SK-N-SH (cell line): ENCODE measurements around the gene MORC2. TPM values are rescaled to one million over a fixed set of nuclear protein-coding genes. Genes with fewer than 3 reads are reported as not detected.

Source experiments
- CTCF ChIA-PET: fragments of 300-600, 350-600 bp; formaldehyde crosslinking; extraction: SDS; loops from one replicate; lab custom pipeline; 2021; lab: Yijun Ruan, JAX
- POLR2A ChIA-PET: fragments of 350-600 bp; sonication (Branson Sonifier 250); formaldehyde crosslinking; extraction: SDS; loops from one replicate; lab custom pipeline; 2020; ENCODE audit warnings: antibody characterized with exemption, inconsistent platforms; lab: Yijun Ruan, JAX
- DNase-seq: peaks from one replicate; pipeline ENCODE4 v3.0.0; 2012
- H2AFZ ChIP-seq: fragments of 200-600 bp; sonication (generic); 2 replicates; pipeline ENCODE4 v1.8.1; 2016; ENCODE audit warnings: antibody characterized with exemption, mild to moderate bottlenecking, low read depth
- H3F3A ChIP-seq: fragments of 200-600 bp; sonication (generic); replicated peaks from 2 replicates; pipeline ENCODE3; 2016; ENCODE audit warnings: antibody characterized with exemption, mild to moderate bottlenecking; ENCODE audit not compliant: insufficient read depth
- H3K27ac ChIP-seq, 2 experiments: fragments of 200-500 bp in 1 of 2; fragments of 200-600 bp in 1 of 2; sonication (Bioruptor generic) in 1 of 2; sonication (generic), shearing (Covaris generic) in 1 of 2; 2 replicates each; pipeline versions ENCODE4 v1.5.1 to v1.6.1; 2014 to 2016; ENCODE audit warnings: low read depth in 2 of 2, inconsistent platforms in 1 of 2, low read length in 1 of 2, mild to moderate bottlenecking in 1 of 2, mixed read lengths in 1 of 2
- H3K27me3 ChIP-seq: fragments of 200-600 bp; sonication (generic), shearing (Covaris generic); 2 replicates; pipeline ENCODE4 v1.6.1; 2016; ENCODE audit warnings: mixed run types; ENCODE audit not compliant: insufficient read depth
- H3K36me3 ChIP-seq, 2 experiments: fragments of 200-500 bp in 1 of 2; fragments of 200-600 bp in 1 of 2; sonication (Bioruptor generic) in 1 of 2; sonication (generic) in 1 of 2; replicated peaks in 1 of 2; 2 replicates each; pipeline versions ENCODE3 to v1.5.1; 2014 to 2016; ENCODE audit warnings: low read length in 1 of 2, mild to moderate bottlenecking in 1 of 2; ENCODE audit not compliant: insufficient read depth in 2 of 2, control insufficient read depth in 1 of 2
- H3K4me1 ChIP-seq, 2 experiments: fragments of 200-500 bp in 1 of 2; fragments of 200-600 bp in 1 of 2; sonication (Bioruptor generic) in 1 of 2; sonication (generic), shearing (Covaris generic) in 1 of 2; 2 replicates each; pipeline versions ENCODE4 v1.5.1 to v1.6.1; 2014 to 2016; ENCODE audit warnings: low read depth in 1 of 2, low read length in 1 of 2, mixed run types in 1 of 2; ENCODE audit not compliant: insufficient read depth in 2 of 2, control insufficient read depth in 1 of 2
- H3K4me2 ChIP-seq: fragments of 200-600 bp; sonication (generic), shearing (Covaris generic); 2 replicates; pipeline ENCODE4 v1.6.1; 2017; ENCODE audit warnings: mixed run types
- H3K4me3 ChIP-seq, 2 experiments: fragments of 200-500 bp in 1 of 2; fragments of 200-600 bp in 1 of 2; sonication (Bioruptor generic) in 1 of 2; sonication (generic), shearing (Covaris generic) in 1 of 2; 2 replicates each; pipeline versions ENCODE4 v1.5.1 to v1.8.1; 2014 to 2016; ENCODE audit warnings: low read depth in 2 of 2, inconsistent platforms in 1 of 2, low read length in 1 of 2, mild to moderate bottlenecking in 1 of 2, mixed read lengths in 1 of 2, moderate library complexity in 1 of 2
- H3K79me2 ChIP-seq: fragments of 200-600 bp; sonication (generic); 2 replicates; pipeline ENCODE4 v1.8.1; 2017; ENCODE audit warnings: mild to moderate bottlenecking; ENCODE audit not compliant: insufficient read depth
- H3K9ac ChIP-seq: fragments of 200-600 bp; sonication (generic); 2 replicates; pipeline ENCODE4 v1.6.1; 2017; ENCODE audit warnings: mixed run types
- H3K9me2 ChIP-seq: fragments of 200-600 bp; sonication (generic); 2 replicates; pipeline ENCODE4 v1.6.1; 2017; ENCODE audit warnings: mixed run types
- H3K9me3 ChIP-seq: fragments of 200-600 bp; sonication (generic); 2 replicates; pipeline ENCODE4 v1.6.1; 2017; ENCODE audit warnings: mixed run types, mild to moderate bottlenecking, moderate library complexity
- H4K20me1 ChIP-seq: fragments of 200-600 bp; sonication (generic); 2 replicates; pipeline ENCODE4 v1.6.1; 2017; ENCODE audit warnings: mild to moderate bottlenecking, mixed run types; ENCODE audit not compliant: insufficient read depth
- CTCF ChIP-seq: fragments of 200-600 bp; sonication (generic); IDR thresholded peaks from 2 replicates; pipeline ENCODE4 v1.6.1; 2017; ENCODE audit warnings: antibody characterized with exemption, mild to moderate bottlenecking, moderate library complexity
- EZH2phosphoT487 ChIP-seq: fragments of 200-600 bp; sonication (generic); IDR thresholded peaks from 2 replicates; pipeline ENCODE4 v1.6.1; 2017; ENCODE audit warnings: low read depth, mixed run types, mild to moderate bottlenecking, antibody characterized with exemption, moderate library complexity, borderline replicate concordance
- GABPA ChIP-seq: IDR thresholded peaks from 2 replicates; pipeline ENCODE4 v1.4.0; 2012; ENCODE audit warnings: low read depth, mild to moderate bottlenecking
- JUND ChIP-seq: IDR thresholded peaks from 2 replicates; pipeline ENCODE4 v1.4.0; 2012
- MEF2A ChIP-seq: IDR thresholded peaks from 2 replicates; pipeline ENCODE4 v1.4.0; 2012; ENCODE audit warnings: low read depth, borderline replicate concordance
- NFIC ChIP-seq: IDR thresholded peaks from 2 replicates; pipeline ENCODE4 v1.4.0; 2012; ENCODE audit warnings: borderline replicate concordance
- NRF1 ChIP-seq: IDR thresholded peaks from 2 replicates; pipeline ENCODE4 v1.6.1; 2012; ENCODE audit warnings: low read depth, mild to moderate bottlenecking, low read length
- POLR2AphosphoS5 ChIP-seq: IDR thresholded peaks from 2 replicates; pipeline ENCODE4 v1.6.1; 2012; ENCODE audit warnings: low read depth, low read length
- RAD21 ChIP-seq: IDR thresholded peaks from 2 replicates; pipeline ENCODE4 v1.6.1; 2012; ENCODE audit warnings: mild to moderate bottlenecking, low read length
- SIN3A ChIP-seq: IDR thresholded peaks from 2 replicates; pipeline ENCODE4 v1.6.1; 2012; ENCODE audit warnings: low read depth, mild to moderate bottlenecking, low read length, moderate library complexity, borderline replicate concordance
- SMC3 ChIP-seq: IDR thresholded peaks from 2 replicates; pipeline ENCODE4 v1.6.1; 2012; ENCODE audit warnings: low read depth, low read length, improper control_type of control experiment
- TAF1 ChIP-seq: IDR thresholded peaks from 2 replicates; pipeline ENCODE4 v1.6.1; 2012; ENCODE audit warnings: low read depth, mild to moderate bottlenecking, low read length, moderate library complexity, borderline replicate concordance
- USF1 ChIP-seq: IDR thresholded peaks from 2 replicates; pipeline ENCODE4 v1.4.0; 2012; ENCODE audit warnings: low read depth, borderline replicate concordance
- USF2 ChIP-seq: fragments of 150-350 bp; IDR thresholded peaks from 2 replicates; pipeline ENCODE4 v1.6.1; 2017; ENCODE audit warnings: antibody characterized with exemption, low read length, low read depth, borderline replicate concordance
- WGBS: methylation state at CpG from one replicate; pipeline ENCODE4 v1.1.6; 2017; ENCODE audit warnings: low lambda C conversion rate; 5-methylcytosine and 5-hydroxymethylcytosine counted together
- polyA plus RNA-seq, 3 experiments: library from polyadenylated mRNA; depleted of rRNA; stranded (reverse); fragments of >200 nt; gene quantifications; 2 replicates each; pipeline ENCODE4 v1.2.3, GENCODE V29; 2012

Gene MORC2
- polyA plus RNA-seq, 1 of the 3 experiments (the other 2 are of a cell fraction), result 8.3 TPM

- Histone ChIP-seq H3K4me2 (no peak overlapping the region), H3K4me1 (peaks cover 0 to 10% of the 10 kb centered on the region in 2 experiments; a peak in 1 of 4 replicates), H3K9ac (no peak overlapping the region), H3F3A (no peaks in the 10 kb centered on the region), H3K4me3 (no peak overlapping the region), H3K36me3 (peaks cover 4 to 7% of the 10 kb centered on the region in 2 experiments), H3K27ac (no peak overlapping the region), H4K20me1 (no peaks in the 10 kb centered on the region), H2AFZ (no peak overlapping the region), H3K79me2 (no peaks in the 10 kb centered on the region), H3K27me3 (no peaks in the 10 kb centered on the region), H3K9me3 (no peaks in the 10 kb centered on the region; the same call in 1 of the 2 replicates), H3K9me2 (no peaks in the 10 kb centered on the region)
- POLR2A ChIA-PET, result interaction anchor here (1.9 kb wide), 1 partner anchor 164 kb away, joined by 6 read pairs; no protein-coding TSS in a partner anchor
- WGBS, result 75% methylated on average over 6 of the region's 6 CpGs
- no peak for TF ChIP-seq NRF1
- no peak for TF ChIP-seq RAD21
- DNase-seq, result peak; percentile 26
- CTCF ChIA-PET, result interaction anchor here (0.7 to 8.7 kb wide), 34 partner anchors 9 to 476 kb away, joined by 3 to 170 read pairs (median 5); partner anchors contain the start of gene SLC35E4
Observed at GRCh38 chr22:30921108-30921507, 47.5 kb downstream of the MORC2 start.

- peak overlapping the region in 1 of 2 experiments; percentile 23; a peak in 1 of 4 replicates for H3K4me3 ChIP-seq
- no peak overlapping the region for H3K4me2 ChIP-seq
- CTCF ChIA-PET, result interaction anchor here (0.6 to 8.7 kb wide), 53 partner anchors 11 to 475 kb away, joined by 3 to 170 read pairs (median 4); partner anchors contain the start of gene SLC35E4
- TF ChIP-seq RAD21, result peak; percentile 89
- TF ChIP-seq CTCF, result peak; percentile 96
- no peak for TF ChIP-seq MEF2A
- no peak for TF ChIP-seq JUND
- TF ChIP-seq USF2, result no peak
- no peak for TF ChIP-seq USF1
- TF ChIP-seq NRF1, result no peak
- no peak for TF ChIP-seq POLR2AphosphoS5
- no peak for TF ChIP-seq GABPA
- no peak for TF ChIP-seq TAF1
- no peak for TF ChIP-seq NFIC
- TF ChIP-seq SIN3A, result no peak
- no peak for TF ChIP-seq EZH2phosphoT487
- peak; percentile 95 for TF ChIP-seq SMC3
- POLR2A ChIA-PET, result no interaction called here
- H3K79me2 ChIP-seq, result no peaks in the 10 kb centered on the region
- no peaks in the 10 kb centered on the region for H4K20me1 ChIP-seq
- 2% methylated on average over 9 of the region's 9 CpGs for WGBS
- no peaks in the 10 kb centered on the region for H3K27me3 ChIP-seq
- no peak overlapping the region for H3K9ac ChIP-seq
- no peaks in the 10 kb centered on the region for H3K9me2 ChIP-seq
- H3K4me1 ChIP-seq, result peaks cover 0 to 10% of the 10 kb centered on the region in 2 experiments; a peak in 1 of 4 replicates
- H3K9me3 ChIP-seq, result no peaks in the 10 kb centered on the region; the same call in 1 of the 2 replicates
- H3K36me3 ChIP-seq, result peaks cover 0 to 2% of the 10 kb centered on the region in 2 experiments
- no peak overlapping the region for H3K27ac ChIP-seq
- peak overlapping the region; percentile 38; the same call in 1 of the 2 replicates for H2AFZ ChIP-seq
- DNase-seq, result peak; percentile 84
- no peaks in the 10 kb centered on the region for H3F3A ChIP-seq
Observed at GRCh38 chr22:30920407-30920806, 48.2 kb downstream of the MORC2 start.
